Ishikawa (cell line): Measurements from ENCODE around the gene KLHL7.

ENCODE experiments used
- CEBPB ChIP-seq: IDR thresholded peaks from 2 replicates; pipeline ENCODE4 v1.6.1; 2012
- CREB1 ChIP-seq: IDR thresholded peaks from 2 replicates; pipeline ENCODE4 v1.6.1; 2012; ENCODE audit warnings: low read depth
- EGR1 ChIP-seq: IDR thresholded peaks from 2 replicates; pipeline ENCODE4 v1.6.1; 2012
- EP300 ChIP-seq: IDR thresholded peaks from 2 replicates; pipeline ENCODE4 v1.6.1; 2012; ENCODE audit warnings: borderline replicate concordance
- FOXM1 ChIP-seq: IDR thresholded peaks from 2 replicates; pipeline ENCODE4 v1.6.1; 2012; ENCODE audit warnings: low read depth, borderline replicate concordance
- NFIC ChIP-seq: IDR thresholded peaks from 2 replicates; pipeline ENCODE4 v1.6.1; 2012
- RAD21 ChIP-seq: IDR thresholded peaks from 2 replicates; pipeline ENCODE4 v1.6.1; 2012; ENCODE audit warnings: low read depth
- TAF1 ChIP-seq: IDR thresholded peaks from 2 replicates; pipeline ENCODE4 v1.6.1; 2012; ENCODE audit warnings: low read depth, mild to moderate bottlenecking
- TCF12 ChIP-seq: IDR thresholded peaks from 2 replicates; pipeline ENCODE4 v1.6.1; 2012; ENCODE audit warnings: low read depth
- TEAD4 ChIP-seq: IDR thresholded peaks from 2 replicates; pipeline ENCODE4 v1.6.1; 2012
- YY1 ChIP-seq: IDR thresholded peaks from 2 replicates; pipeline ENCODE4 v1.6.1; 2012; ENCODE audit warnings: low read depth
- ZBTB7A ChIP-seq: IDR thresholded peaks from 2 replicates; pipeline ENCODE4 v1.6.1; 2012; ENCODE audit warnings: low read depth
- TF ChIP-seq, protein P1 (sequence below): IDR thresholded peaks from 2 replicates; pipeline ENCODE4 v1.6.1; 2012
- TF ChIP-seq, protein P2 (sequence below): IDR thresholded peaks from 2 replicates; pipeline ENCODE4 v1.6.1; 2012
- TF ChIP-seq, protein P3 (sequence below): IDR thresholded peaks from 2 replicates; pipeline ENCODE4 v1.6.1; 2012; ENCODE audit warnings: low read depth, mild to moderate bottlenecking

Gene KLHL7, protein sequence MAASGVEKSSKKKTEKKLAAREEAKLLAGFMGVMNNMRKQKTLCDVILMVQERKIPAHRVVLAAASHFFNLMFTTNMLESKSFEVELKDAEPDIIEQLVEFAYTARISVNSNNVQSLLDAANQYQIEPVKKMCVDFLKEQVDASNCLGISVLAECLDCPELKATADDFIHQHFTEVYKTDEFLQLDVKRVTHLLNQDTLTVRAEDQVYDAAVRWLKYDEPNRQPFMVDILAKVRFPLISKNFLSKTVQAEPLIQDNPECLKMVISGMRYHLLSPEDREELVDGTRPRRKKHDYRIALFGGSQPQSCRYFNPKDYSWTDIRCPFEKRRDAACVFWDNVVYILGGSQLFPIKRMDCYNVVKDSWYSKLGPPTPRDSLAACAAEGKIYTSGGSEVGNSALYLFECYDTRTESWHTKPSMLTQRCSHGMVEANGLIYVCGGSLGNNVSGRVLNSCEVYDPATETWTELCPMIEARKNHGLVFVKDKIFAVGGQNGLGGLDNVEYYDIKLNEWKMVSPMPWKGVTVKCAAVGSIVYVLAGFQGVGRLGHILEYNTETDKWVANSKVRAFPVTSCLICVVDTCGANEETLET

DNA sequence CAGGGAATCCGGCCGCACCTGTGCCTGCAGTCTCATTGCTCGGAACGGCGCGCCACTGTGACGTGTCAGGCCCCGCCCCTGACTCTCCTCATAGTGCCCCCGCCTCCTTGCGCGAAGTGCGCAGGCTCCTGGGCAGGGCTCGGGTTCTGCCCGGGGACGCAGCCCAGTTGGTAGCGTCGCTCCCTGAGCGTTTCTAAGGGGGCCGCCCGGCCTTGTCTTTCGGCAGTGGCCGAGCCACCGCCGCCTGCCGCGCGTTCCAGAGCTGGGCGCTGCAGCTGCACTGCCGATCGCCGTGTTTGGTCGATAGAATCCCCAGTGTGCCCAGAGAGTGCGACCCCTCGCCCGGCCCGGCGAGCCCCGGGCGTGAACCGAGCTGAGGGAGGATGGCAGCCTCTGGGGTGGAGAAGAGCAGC lies at the start of gene KLHL7:
Gene KLHL7 (plus strand): TSS at position 142 of the 413 bp plus-strand sequence. CDS start 242 bp downstream, at position 384.
- TF ChIP-seq TAF1 (peak; percentile 80), FOXM1 (no peak), CEBPB (no peak), TEAD4 (peak; percentile 26; the same call in 1 of the 2 replicates), EP300 (no peak), NFIC (no peak), RAD21 (no peak), ZBTB7A (no peak), CREB1 (peak; percentile 92), YY1 (0 out of 2 replicates have a peak, but pooled peaks have one; percentile 6), EGR1 (no peak), TCF12 (peak; percentile 56)
- TF ChIP-seq, protein P1, sequence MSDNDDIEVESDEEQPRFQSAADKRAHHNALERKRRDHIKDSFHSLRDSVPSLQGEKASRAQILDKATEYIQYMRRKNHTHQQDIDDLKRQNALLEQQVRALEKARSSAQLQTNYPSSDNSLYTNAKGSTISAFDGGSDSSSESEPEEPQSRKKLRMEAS: peak; percentile 74
- TF ChIP-seq, protein P2, sequence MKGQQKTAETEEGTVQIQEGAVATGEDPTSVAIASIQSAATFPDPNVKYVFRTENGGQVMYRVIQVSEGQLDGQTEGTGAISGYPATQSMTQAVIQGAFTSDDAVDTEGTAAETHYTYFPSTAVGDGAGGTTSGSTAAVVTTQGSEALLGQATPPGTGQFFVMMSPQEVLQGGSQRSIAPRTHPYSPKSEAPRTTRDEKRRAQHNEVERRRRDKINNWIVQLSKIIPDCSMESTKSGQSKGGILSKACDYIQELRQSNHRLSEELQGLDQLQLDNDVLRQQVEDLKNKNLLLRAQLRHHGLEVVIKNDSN: no peak
- TF ChIP-seq, protein P3, sequence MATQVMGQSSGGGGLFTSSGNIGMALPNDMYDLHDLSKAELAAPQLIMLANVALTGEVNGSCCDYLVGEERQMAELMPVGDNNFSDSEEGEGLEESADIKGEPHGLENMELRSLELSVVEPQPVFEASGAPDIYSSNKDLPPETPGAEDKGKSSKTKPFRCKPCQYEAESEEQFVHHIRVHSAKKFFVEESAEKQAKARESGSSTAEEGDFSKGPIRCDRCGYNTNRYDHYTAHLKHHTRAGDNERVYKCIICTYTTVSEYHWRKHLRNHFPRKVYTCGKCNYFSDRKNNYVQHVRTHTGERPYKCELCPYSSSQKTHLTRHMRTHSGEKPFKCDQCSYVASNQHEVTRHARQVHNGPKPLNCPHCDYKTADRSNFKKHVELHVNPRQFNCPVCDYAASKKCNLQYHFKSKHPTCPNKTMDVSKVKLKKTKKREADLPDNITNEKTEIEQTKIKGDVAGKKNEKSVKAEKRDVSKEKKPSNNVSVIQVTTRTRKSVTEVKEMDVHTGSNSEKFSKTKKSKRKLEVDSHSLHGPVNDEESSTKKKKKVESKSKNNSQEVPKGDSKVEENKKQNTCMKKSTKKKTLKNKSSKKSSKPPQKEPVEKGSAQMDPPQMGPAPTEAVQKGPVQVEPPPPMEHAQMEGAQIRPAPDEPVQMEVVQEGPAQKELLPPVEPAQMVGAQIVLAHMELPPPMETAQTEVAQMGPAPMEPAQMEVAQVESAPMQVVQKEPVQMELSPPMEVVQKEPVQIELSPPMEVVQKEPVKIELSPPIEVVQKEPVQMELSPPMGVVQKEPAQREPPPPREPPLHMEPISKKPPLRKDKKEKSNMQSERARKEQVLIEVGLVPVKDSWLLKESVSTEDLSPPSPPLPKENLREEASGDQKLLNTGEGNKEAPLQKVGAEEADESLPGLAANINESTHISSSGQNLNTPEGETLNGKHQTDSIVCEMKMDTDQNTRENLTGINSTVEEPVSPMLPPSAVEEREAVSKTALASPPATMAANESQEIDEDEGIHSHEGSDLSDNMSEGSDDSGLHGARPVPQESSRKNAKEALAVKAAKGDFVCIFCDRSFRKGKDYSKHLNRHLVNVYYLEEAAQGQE: peak; percentile 58; the same call in 1 of the 2 replicates

DNA sequence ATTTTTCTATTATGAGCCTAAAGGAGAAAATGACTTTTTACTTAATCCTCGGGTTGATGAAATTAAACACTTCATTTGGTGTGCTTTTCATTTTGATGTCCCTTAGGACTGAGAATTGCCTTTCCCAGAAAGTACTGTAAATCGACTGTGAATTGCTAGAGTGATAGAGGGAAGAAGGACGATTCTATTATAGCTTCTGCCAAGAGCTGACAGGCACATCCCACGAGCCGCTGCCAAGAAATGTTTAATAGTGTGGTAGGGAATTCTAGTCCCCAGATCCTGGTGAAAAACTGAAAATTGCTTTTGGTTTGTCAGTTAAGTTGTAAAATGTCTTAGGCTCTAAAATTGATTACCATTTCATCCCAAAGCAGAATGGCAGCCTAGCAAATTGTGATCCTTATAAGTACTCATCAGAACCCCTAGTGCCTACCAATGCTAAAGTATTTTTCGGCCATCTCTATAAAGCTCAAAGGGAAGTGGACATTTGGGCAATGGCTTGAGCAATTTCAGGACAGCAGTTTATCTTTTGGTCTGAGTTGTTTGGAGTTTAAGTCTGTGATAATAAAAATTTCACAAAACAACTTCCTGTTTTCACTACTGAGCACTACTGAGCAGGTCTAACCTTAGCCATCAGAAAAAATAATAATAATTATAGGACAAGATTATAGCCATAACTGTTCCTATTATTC lies 47.0 kb upstream of the KLHL7 start:
- no peak for TF ChIP-seq EP300
- TF ChIP-seq YY1: no peak
- no peak for TF ChIP-seq TAF1

DNA sequence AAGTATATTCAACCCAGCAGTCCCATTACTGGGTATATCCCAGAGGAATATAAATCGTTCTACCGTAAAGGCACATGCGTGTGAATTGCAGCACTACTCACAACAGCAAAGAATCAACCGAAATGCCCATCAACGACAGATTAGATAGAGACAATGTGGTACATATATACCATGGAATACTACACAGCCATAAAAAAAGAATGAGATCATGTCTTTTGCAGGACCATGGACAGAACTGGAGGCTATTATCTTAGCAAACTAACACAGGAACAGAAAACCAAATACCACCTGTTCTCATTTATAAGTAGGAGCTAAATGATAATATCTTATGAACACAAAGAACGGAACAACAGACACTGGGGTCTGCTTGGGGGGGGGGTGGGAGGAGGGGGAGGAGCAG lies 44.3 kb upstream of the KLHL7 start:
- TF ChIP-seq, protein P3: peak; percentile 58; the same call in 1 of the 2 replicates
- TF ChIP-seq ZBTB7A: no peak

DNA sequence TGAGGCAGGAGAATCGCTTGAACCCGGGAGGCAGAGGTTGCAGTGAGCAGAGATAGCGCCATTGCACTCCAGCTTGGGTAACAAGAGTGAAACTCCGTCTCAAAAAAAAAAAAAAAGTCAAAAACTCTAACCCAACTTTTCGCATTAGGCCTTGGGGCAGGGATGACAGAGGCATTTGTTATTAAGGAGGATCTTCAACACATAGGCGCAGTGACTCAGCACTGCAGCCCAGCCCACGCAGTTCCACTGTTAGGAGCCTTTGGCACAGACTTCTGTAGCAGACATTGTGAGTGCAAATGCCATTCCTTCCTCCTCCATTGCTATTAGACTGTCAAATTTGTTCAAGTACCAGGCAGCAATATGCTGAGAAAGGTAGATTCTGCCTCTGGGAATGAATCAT lies 43.1 kb upstream of the KLHL7 start:
- TF ChIP-seq EP300: no peak
- TF ChIP-seq TEAD4: no peak
- no peak for TF ChIP-seq TCF12
- no peak for TF ChIP-seq CEBPB

DNA sequence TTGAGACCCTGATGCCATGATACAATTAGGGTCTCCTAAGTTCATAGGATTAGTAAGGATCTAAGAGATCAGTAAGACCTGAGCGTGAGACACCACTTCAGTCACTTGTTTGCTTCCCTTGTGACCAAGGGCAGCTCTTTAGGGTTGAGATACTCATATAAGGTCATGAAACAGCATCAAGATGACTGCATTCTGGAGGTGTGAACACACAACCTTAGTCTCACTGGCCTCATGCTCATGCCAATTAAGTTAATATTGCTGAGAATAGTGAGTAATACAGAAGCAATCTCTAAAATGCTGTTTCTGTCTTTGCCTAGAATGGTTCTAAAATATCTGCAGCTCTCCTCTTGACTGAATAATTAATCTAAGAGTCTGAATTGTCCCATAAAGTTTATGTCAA lies 39.6 kb upstream of the KLHL7 start:
- TF ChIP-seq ZBTB7A: no peak
- TF ChIP-seq, protein P1: no peak
- no peak for TF ChIP-seq EGR1
- TF ChIP-seq, protein P3: no peak
- TF ChIP-seq, protein P2: no peak
- no peak for TF ChIP-seq RAD21
